Keratinocyte (primary cell): ENCODE results near the gene DRG2. TPM values are rescaled to one million over a fixed set of nuclear protein-coding genes. Genes with fewer than 3 reads are reported as not detected.

Experiments
- DNase-seq: peaks from one replicate; pipeline ENCODE4 v3.0.0-alpha.2; 2011; ENCODE audit warnings: low read depth, missing footprints, low spot score
- FAIRE-seq: peaks from 2 replicates; lab custom pipeline; 2011; peaks lifted over from hg19 to GRCh38; lab: Jason Lieb, UNC
- H2AFZ ChIP-seq: 2 replicates; pipeline ENCODE4 v1.6.0; 2012; ENCODE audit warnings: low read length, control low read depth, inconsistent platforms; ENCODE audit not compliant: control insufficient read depth
- H3K27ac ChIP-seq: 2 replicates; pipeline ENCODE4 v1.5.1; 2011; ENCODE audit warnings: low read length; ENCODE audit not compliant: control insufficient read depth, insufficient read depth
- H3K27me3 ChIP-seq: 3 replicates; pipeline ENCODE4 v1.6.0; 2011; ENCODE audit warnings: low read length; ENCODE audit not compliant: control insufficient read depth, insufficient read depth; ENCODE audit errors: extremely low read depth
- H3K36me3 ChIP-seq, 2 experiments: 2 replicates in 1 of 2; 3 replicates in 1 of 2; pipeline ENCODE4 v1.5.1; 2011; ENCODE audit warnings: low read length in 2 of 2, mild to moderate bottlenecking in 1 of 2; ENCODE audit not compliant: control insufficient read depth in 2 of 2, insufficient read depth in 2 of 2; ENCODE audit errors: extremely low read depth in 1 of 2
- H3K4me1 ChIP-seq: 3 replicates; pipeline ENCODE4 v1.5.1; 2011; ENCODE audit warnings: low read length; ENCODE audit not compliant: control insufficient read depth, insufficient read depth; ENCODE audit errors: extremely low read depth
- H3K4me2 ChIP-seq: 3 replicates; pipeline ENCODE4 v1.6.0; 2011; ENCODE audit warnings: low read depth, low read length; ENCODE audit not compliant: control insufficient read depth, insufficient read depth; ENCODE audit errors: extremely low read depth
- H3K4me3 ChIP-seq, 3 experiments: fragments of 200-600 bp in 1 of 3; sonication (generic) in 1 of 3; 2 replicates in 2 of 3; 3 replicates in 1 of 3; pipeline ENCODE4 v1.5.1; 2011 to 2016; ENCODE audit warnings: low read length in 3 of 3, mild to moderate bottlenecking in 3 of 3, control low read depth in 2 of 3, inconsistent platforms in 1 of 3, low read depth in 1 of 3, mixed read lengths in 1 of 3, mixed run types in 1 of 3, moderate library complexity in 1 of 3; ENCODE audit not compliant: control insufficient read depth in 2 of 3, insufficient read depth in 2 of 3; ENCODE audit errors: extremely low read depth in 1 of 3
- H3K79me2 ChIP-seq: 2 replicates; pipeline ENCODE4 v1.6.0; 2012; ENCODE audit warnings: low read length; ENCODE audit not compliant: control insufficient read depth, insufficient read depth
- H3K9ac ChIP-seq: 3 replicates; pipeline ENCODE4 v1.6.0; 2011; ENCODE audit warnings: low read length; ENCODE audit not compliant: control insufficient read depth, insufficient read depth; ENCODE audit errors: extremely low read depth
- H3K9me1 ChIP-seq: 3 replicates; pipeline ENCODE4 v1.6.0; 2011; ENCODE audit warnings: low read length; ENCODE audit not compliant: control insufficient read depth, insufficient read depth; ENCODE audit errors: extremely low read depth
- H3K9me3 ChIP-seq: 2 replicates; pipeline ENCODE4 v1.5.1; 2012; ENCODE audit warnings: low read depth, low read length; ENCODE audit not compliant: control insufficient read depth
- H4K20me1 ChIP-seq: 3 replicates; pipeline ENCODE4 v1.6.0; 2011; ENCODE audit warnings: low read length; ENCODE audit not compliant: control insufficient read depth, insufficient read depth; ENCODE audit errors: extremely low read depth
- EZH2 ChIP-seq: IDR thresholded peaks from one replicate; pipeline ENCODE4 v1.6.1; 2012; ENCODE audit warnings: inconsistent platforms, mild to moderate bottlenecking, low read length, moderate library complexity
- dilution Hi-C: fragments of 300-500 bp; cut with MboI; formaldehyde crosslinking; loops from one replicate; pipeline ENCODE4 v1.7.0; 2020; ENCODE audit warnings: low sequenced_read_pairs; ENCODE audit not compliant: extremely low pct_ligation_motif_present
- polyA plus RNA-seq, 5 experiments: library from polyadenylated mRNA; depleted of rRNA in 3 of 5; stranded (reverse) in 3 of 5; stranded (forward) in 1 of 5; unstranded in 1 of 5; fragments of >200 nt; gene quantifications; 1 replicate in 1 of 5; 2 replicates in 3 of 5; 3 replicates in 1 of 5; pipeline versions ENCODE4 v1.2.1 to v1.2.3, GENCODE V29; 2011 to 2012; ENCODE audit warnings: missing spikeins in 2 of 5, low read depth in 1 of 5, low replicate concordance in 1 of 5
- TF ChIP-seq, protein P1 (sequence below), 3 experiments: IDR thresholded peaks in 1 of 3; conservative IDR thresholded peaks in 1 of 3; optimal IDR thresholded peaks in 1 of 3; 2 replicates in 2 of 3; 3 replicates in 1 of 3; pipeline versions ENCODE3 to v1.5.1; 2011; ENCODE audit warnings: low read length in 3 of 3, mild to moderate bottlenecking in 3 of 3, moderate library complexity in 2 of 3, control low read depth in 1 of 3, inconsistent platforms in 1 of 3; ENCODE audit not compliant: insufficient read depth in 2 of 3; ENCODE audit errors: extremely low read depth in 1 of 3

DRG2 gene
- polyA plus RNA-seq, 1 donor (not counting 4 experiments of a cell fraction or from before 2014, with no cell fraction given), result 36.4 TPM

- Histone ChIP-seq H2AFZ (no peak overlapping the region), H3K79me2 (no peaks in the 10 kb centered on the region), H3K27ac (no peak overlapping the region), H3K27me3 (peaks cover 4% of the 10 kb centered on the region), H3K9ac (no peak overlapping the region), H3K4me2 (no peak overlapping the region), H4K20me1 (no peaks in the 10 kb centered on the region), H3K9me3 (no peaks in the 10 kb centered on the region), H3K9me1 (no peaks in the 10 kb centered on the region), H3K4me3 (no peak overlapping the region), H3K4me1 (no peaks in the 10 kb centered on the region), H3K36me3 (no peaks in the 10 kb centered on the region)
- no peak for DNase-seq
- dilution Hi-C loops, result no loop called here
- no peak for FAIRE-seq
- TF ChIP-seq, protein P1, sequence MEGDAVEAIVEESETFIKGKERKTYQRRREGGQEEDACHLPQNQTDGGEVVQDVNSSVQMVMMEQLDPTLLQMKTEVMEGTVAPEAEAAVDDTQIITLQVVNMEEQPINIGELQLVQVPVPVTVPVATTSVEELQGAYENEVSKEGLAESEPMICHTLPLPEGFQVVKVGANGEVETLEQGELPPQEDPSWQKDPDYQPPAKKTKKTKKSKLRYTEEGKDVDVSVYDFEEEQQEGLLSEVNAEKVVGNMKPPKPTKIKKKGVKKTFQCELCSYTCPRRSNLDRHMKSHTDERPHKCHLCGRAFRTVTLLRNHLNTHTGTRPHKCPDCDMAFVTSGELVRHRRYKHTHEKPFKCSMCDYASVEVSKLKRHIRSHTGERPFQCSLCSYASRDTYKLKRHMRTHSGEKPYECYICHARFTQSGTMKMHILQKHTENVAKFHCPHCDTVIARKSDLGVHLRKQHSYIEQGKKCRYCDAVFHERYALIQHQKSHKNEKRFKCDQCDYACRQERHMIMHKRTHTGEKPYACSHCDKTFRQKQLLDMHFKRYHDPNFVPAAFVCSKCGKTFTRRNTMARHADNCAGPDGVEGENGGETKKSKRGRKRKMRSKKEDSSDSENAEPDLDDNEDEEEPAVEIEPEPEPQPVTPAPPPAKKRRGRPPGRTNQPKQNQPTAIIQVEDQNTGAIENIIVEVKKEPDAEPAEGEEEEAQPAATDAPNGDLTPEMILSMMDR (optimal IDR thresholded peaks at IDR 0.05 in 1 of 3, IDR thresholded peaks at IDR 0.05 in 1 of 3, conservative IDR thresholded peaks at IDR 0.05 in 1 of 3; ENCODE audit: extremely low read depth in 1 of 3, insufficient read depth in 2 of 3, low read length in 3 of 3), result no peak
- TF ChIP-seq EZH2, result no peak
Measured at GRCh38 chr17:18144855-18145254, 57.1 kb downstream of the DRG2 start.

DNA sequence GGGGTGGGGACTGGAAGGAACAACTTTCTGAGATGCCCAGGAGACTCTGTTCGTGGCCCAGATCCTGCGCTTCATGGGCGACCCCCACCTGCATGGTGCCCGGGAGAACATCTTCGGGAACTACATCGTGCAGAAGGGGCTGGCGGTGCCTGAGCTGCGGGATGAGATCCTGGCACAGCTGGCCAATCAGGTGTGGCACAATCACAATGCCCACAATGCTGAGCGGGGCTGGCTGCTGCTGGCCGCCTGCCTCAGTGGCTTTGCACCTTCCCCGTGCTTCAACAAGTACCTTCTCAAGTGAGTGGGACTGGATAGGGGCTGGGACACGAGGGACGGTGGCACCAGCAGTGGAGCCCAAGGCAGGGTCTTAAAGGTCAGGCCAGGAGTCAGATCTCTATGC lies 58.1 kb downstream of the DRG2 start:
- H3K9me1 ChIP-seq, result no peaks in the 10 kb centered on the region
- FAIRE-seq (no peak), DNase-seq (no peak)
- H3K36me3 ChIP-seq, result no peaks in the 10 kb centered on the region
- no peak overlapping the region for H3K9ac ChIP-seq
- H3K4me3 ChIP-seq, result no peak overlapping the region
- no peaks in the 10 kb centered on the region for H3K79me2 ChIP-seq
- no peaks in the 10 kb centered on the region for H3K9me3 ChIP-seq
- H3K4me1 ChIP-seq, result no peaks in the 10 kb centered on the region
- H4K20me1 ChIP-seq, result no peaks in the 10 kb centered on the region
- no peak overlapping the region for H2AFZ ChIP-seq
- H3K27me3 ChIP-seq, result peaks cover 4% of the 10 kb centered on the region
- TF ChIP-seq, protein P1 (optimal IDR thresholded peaks at IDR 0.05 in 1 of 3, IDR thresholded peaks at IDR 0.05 in 1 of 3, conservative IDR thresholded peaks at IDR 0.05 in 1 of 3; ENCODE audit: extremely low read depth in 1 of 3, insufficient read depth in 2 of 3, low read length in 3 of 3), result no peak
- no peak for TF ChIP-seq EZH2
- H3K4me2 ChIP-seq, result no peak overlapping the region
- dilution Hi-C loops, result no loop called here
- no peak overlapping the region for H3K27ac ChIP-seq
